ENCODE measurements around the gene FGA.

FGA gene

DNA sequence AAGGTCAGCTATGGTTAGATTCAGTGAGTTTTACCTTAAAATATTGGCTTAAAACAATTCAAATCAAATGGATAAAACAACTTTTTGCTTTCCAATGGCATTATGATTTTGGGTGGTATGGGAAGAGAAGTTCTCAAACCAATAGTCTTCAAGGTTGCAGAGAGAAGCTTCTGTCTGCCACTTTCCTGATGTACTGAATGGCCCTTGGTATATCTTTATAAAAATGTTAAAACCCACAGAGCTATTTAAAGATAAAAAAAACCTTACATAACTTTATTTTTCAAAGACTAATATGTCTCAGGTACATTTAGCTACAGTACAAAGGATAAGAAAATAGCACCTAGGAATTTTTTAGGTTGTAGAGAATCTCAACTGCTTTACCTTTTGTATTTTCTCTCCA, 6.9 kb downstream of the FGA start:
- ChIA-PET POLR2A (ENCODE audit: low non-redundant PET) (no interaction called here), CTCF (no interaction called here)
- DNase-seq (ENCODE audit: low spot score), result no peak
- TF ChIP-seq, protein P1, sequence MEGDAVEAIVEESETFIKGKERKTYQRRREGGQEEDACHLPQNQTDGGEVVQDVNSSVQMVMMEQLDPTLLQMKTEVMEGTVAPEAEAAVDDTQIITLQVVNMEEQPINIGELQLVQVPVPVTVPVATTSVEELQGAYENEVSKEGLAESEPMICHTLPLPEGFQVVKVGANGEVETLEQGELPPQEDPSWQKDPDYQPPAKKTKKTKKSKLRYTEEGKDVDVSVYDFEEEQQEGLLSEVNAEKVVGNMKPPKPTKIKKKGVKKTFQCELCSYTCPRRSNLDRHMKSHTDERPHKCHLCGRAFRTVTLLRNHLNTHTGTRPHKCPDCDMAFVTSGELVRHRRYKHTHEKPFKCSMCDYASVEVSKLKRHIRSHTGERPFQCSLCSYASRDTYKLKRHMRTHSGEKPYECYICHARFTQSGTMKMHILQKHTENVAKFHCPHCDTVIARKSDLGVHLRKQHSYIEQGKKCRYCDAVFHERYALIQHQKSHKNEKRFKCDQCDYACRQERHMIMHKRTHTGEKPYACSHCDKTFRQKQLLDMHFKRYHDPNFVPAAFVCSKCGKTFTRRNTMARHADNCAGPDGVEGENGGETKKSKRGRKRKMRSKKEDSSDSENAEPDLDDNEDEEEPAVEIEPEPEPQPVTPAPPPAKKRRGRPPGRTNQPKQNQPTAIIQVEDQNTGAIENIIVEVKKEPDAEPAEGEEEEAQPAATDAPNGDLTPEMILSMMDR (conservative IDR thresholded peaks at IDR 0.05; ENCODE audit: low read depth), result no peak
- H3K27ac ChIP-seq, result no peak overlapping the region

DNA sequence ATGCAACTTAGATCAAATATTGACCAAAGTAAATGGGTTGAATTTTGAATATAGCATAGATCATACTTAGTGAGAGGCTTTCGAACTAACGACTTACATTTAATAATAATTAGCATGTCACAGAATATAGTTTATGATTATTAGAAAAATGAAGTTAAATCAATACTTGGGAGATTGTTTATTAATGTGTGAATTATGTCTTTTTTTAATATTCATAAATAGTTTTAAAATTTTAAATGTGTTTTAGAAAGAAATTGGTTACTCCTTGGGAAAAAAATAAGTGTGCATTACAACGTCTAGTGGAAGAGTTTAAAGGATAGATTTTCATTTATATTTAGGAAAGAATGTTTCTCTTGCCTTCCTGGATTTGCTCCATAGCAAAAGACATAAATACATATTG, 7.3 kb downstream of the FGA start:
- CTCF ChIA-PET, result no interaction called here
- DNase-seq (ENCODE audit: low spot score), result no peak
- TF ChIP-seq, protein P1 (conservative IDR thresholded peaks at IDR 0.05; ENCODE audit: low read depth), result no peak
- POLR2A ChIA-PET (ENCODE audit: low non-redundant PET), result no interaction called here
- no peak overlapping the region for H3K27ac ChIP-seq

DNA sequence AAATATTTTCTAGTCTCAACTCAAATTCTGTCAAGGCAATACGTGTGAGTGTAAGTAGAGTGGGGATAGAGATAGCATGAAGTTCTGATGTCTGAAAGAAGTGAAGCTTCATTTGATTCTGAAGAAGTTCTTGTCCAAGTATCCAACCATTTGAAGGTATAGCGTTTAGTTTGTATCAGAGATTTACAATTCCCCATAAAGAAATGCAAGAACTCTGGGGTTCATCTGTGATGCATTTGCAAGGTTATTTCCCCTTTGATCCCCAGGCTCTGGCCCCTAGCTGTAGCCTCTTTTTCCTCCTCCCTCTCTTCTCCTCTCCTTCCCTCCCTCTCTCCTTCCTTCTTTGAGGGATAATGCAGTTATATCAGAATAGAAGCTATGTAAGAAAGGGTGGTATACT, 7.8 kb downstream of the FGA start:
- H3K27ac ChIP-seq, result no peak overlapping the region
- TF ChIP-seq, protein P1 (conservative IDR thresholded peaks at IDR 0.05; ENCODE audit: low read depth), result no peak
- ChIA-PET CTCF (interaction anchor here (0.6 kb wide), 1 partner anchor 1084 kb away, joined by 3 read pairs; no protein-coding TSS in a partner anchor), POLR2A (ENCODE audit: low non-redundant PET) (no interaction called here)
- no peak for DNase-seq (ENCODE audit: low spot score)

DNA sequence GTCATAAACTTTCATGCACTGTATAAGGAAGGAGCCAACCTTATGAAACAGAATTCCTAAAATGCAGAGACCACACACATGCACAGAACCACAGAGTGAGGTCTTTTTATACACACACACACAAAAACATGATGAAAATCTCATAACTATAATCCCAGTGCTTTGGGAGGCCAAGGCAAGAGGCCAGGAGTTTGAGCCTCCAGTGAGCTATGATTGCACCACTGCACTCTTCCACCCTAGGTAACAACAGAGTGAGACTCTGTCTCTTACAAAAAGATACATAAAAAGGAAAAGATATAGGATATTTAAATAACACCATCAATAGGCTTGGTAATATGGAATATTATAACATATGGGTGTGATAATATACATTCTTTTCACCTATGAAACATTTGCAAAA, 10.6 kb downstream of the FGA start:
- no peak overlapping the region for H3K27ac ChIP-seq
- ChIA-PET CTCF (no interaction called here), POLR2A (ENCODE audit: low non-redundant PET) (no interaction called here)
- no peak for DNase-seq (ENCODE audit: low spot score)
- TF ChIP-seq, protein P1 (conservative IDR thresholded peaks at IDR 0.05; ENCODE audit: low read depth), result no peak

DNA sequence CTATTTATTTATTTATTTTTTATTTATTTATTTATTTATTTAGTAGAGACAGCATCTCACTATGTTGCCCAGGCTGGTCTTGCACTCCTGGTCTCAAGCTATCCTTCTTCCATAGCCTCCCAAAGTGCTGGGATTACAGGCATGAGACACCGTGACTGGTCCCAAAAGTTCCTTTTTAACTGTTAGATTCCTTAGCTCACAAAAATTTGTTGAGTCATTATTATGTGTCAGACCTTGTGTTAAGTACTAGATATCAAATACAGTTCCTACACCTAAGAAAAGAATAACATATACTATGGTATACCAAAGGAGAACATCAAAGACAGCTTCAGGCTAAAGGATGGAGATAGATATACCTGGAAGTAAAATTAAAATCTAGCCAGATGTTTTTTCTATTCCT, 11.6 kb downstream of the FGA start:
- CTCF ChIA-PET, result interaction anchor here (0.7 kb wide), 1 partner anchor 640 kb away, joined by 3 read pairs; no protein-coding TSS in a partner anchor
- TF ChIP-seq, protein P1 (conservative IDR thresholded peaks at IDR 0.05; ENCODE audit: low read depth), result no peak
- no peak for DNase-seq (ENCODE audit: low spot score)
- POLR2A ChIA-PET (ENCODE audit: low non-redundant PET), result no interaction called here
- no peak overlapping the region for H3K27ac ChIP-seq

DNA sequence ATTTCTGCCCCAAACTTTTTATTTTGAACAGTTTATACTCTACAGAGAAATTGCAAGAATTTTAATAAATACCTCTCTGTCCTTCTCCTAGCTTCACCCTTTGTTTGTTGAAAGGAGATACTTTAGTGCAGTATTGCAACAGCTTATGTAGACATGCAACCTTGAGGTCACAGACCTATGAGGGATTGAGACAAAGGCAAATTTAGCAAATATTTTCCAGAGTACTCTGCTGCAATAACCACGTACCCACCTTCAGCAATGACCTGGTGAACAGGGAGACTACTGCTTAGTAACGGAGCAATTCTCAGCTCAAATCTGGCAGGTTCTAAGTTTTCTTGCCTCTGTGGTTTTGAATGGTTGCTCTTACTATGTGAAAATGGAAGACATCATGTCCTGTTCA, 13.2 kb downstream of the FGA start:
- ChIA-PET CTCF (interaction anchor here (0.5 to 1.4 kb wide), 3 partner anchors 18 to 1156 kb away, joined by 3 to 5 read pairs (median 4); no protein-coding TSS in a partner anchor), POLR2A (ENCODE audit: low non-redundant PET) (no interaction called here)
- TF ChIP-seq, protein P1 (conservative IDR thresholded peaks at IDR 0.05; ENCODE audit: low read depth), result no peak
- no peak for DNase-seq (ENCODE audit: low spot score)
- H3K27ac ChIP-seq, result no peak overlapping the region

DNA sequence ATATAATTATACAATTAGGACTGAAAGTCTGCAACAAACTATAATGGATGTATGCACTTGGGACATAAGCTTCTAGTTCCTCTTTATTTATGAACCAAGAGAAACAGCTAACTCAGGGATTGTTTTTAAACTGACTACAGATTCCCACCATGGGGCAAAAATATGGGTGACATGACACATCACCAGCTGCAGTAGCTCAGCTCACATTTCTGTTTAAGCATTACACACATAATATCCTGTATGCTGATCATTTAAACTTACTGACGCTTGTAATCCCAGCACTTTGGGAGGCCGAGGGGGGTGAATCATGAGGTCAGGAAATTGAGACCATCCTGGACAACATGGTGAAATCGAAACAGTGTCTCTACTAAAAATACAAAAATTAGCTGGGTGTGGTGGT, 16.2 kb downstream of the FGA start:
- H3K27ac ChIP-seq, result no peak overlapping the region
- POLR2A ChIA-PET (ENCODE audit: low non-redundant PET), result no interaction called here
- CTCF ChIA-PET, result interaction anchor here (0.6 kb wide), 1 partner anchor 1212 kb away, joined by 3 read pairs; no protein-coding TSS in a partner anchor
- no peak for DNase-seq (ENCODE audit: low spot score)
- TF ChIP-seq, protein P1 (conservative IDR thresholded peaks at IDR 0.05; ENCODE audit: low read depth), result no peak

All from RWPE1 (cell line).